ENCODE data around the gene HAPSTR1.
"Not testable (repeated sequence)": the region's sequence is repeated elsewhere in the genome, so short reads cannot be mapped to it uniquely, and the experiment has no call there.

Gene HAPSTR1

DNA sequence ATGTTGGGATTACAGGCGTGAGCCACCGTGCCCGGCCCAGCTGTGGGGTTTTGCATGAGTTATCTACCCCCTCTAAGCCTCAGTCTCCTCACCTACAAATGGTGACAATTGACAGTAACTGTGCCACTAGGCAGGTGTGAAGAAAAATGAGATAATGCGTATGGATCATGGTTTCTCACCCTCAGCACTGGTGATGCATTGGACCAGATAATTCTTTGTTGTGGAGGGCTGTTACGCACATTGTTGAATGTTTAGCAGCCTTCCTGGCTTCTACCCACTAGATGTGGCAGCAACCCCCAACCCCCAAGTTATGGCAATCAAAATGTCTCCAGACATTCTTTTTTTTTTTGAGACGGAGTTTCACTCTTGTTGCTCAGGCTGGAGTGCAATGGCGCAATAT is 9.0 kb upstream of the HAPSTR1 start:
- Histone ChIP-seq H3K27me3 (ENCODE audit: insufficient read depth, low read length, poor library complexity, severe bottlenecking) (no peaks in the 10 kb centered on the region), H3F3A (ENCODE audit: low read depth) (no peaks in the 10 kb centered on the region), H3K9ac (ENCODE audit: low read depth, low read length, poor library complexity, severe bottlenecking) (no peak overlapping the region), H2AFZ (ENCODE audit: low read length) (no peak overlapping the region), H4K20me1 (ENCODE audit: insufficient read depth, low read length, poor library complexity, severe bottlenecking) (no peaks in the 10 kb centered on the region), H3K4me3 (ENCODE audit: low read length, poor library complexity, severe bottlenecking) (no peak overlapping the region), H3K36me3 (ENCODE audit: insufficient read depth, low read length) (no peaks in the 10 kb centered on the region), H3K79me2 (ENCODE audit: insufficient read depth, low read length) (no peaks in the 10 kb centered on the region), H3K9me2 (replicated peaks; ENCODE audit: low read depth, low read length) (no peaks in the 10 kb centered on the region), H3K4me1 (ENCODE audit: insufficient read depth, low read length, poor library complexity, severe bottlenecking) (no peaks in the 10 kb centered on the region), H3K9me3 (ENCODE audit: insufficient read depth, low read depth, low read length) (no peaks in the 10 kb centered on the region), H3K4me2 (ENCODE audit: low read depth, low read length, poor library complexity, severe bottlenecking) (no peak overlapping the region)
- TF ChIP-seq EZH2phosphoT487 (IDR thresholded peaks at IDR 0.05; ENCODE audit: borderline replicate concordance), result no peak
- TF ChIP-seq, protein P1, sequence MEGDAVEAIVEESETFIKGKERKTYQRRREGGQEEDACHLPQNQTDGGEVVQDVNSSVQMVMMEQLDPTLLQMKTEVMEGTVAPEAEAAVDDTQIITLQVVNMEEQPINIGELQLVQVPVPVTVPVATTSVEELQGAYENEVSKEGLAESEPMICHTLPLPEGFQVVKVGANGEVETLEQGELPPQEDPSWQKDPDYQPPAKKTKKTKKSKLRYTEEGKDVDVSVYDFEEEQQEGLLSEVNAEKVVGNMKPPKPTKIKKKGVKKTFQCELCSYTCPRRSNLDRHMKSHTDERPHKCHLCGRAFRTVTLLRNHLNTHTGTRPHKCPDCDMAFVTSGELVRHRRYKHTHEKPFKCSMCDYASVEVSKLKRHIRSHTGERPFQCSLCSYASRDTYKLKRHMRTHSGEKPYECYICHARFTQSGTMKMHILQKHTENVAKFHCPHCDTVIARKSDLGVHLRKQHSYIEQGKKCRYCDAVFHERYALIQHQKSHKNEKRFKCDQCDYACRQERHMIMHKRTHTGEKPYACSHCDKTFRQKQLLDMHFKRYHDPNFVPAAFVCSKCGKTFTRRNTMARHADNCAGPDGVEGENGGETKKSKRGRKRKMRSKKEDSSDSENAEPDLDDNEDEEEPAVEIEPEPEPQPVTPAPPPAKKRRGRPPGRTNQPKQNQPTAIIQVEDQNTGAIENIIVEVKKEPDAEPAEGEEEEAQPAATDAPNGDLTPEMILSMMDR (conservative IDR thresholded peaks at IDR 0.05; ENCODE audit: low read length), result no peak

DNA sequence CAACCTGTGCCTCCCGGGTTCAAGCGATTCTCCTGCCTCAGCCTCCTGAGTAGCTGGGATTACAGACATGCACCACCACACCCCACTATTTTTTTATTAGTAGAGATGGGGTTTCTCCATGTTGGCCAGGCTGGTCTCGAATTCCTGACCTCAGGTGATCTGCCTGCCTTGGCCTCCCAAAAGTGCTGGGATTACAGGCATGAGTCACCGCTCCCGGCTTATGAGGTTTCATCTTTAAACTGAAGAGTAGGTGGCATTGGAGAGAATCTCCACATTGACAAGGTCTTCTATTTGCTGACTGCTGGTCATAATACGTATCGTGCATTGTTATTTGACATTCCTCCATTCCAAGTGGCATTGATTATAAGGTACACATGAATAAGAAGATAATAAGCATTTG is 3.7 kb upstream of the HAPSTR1 start:
- H3F3A ChIP-seq (ENCODE audit: low read depth); H3K27me3 ChIP-seq (ENCODE audit: insufficient read depth, low read length, poor library complexity, severe bottlenecking); H3K4me1 ChIP-seq (ENCODE audit: insufficient read depth, low read length, poor library complexity, severe bottlenecking); H3K9ac ChIP-seq (ENCODE audit: low read depth, low read length, poor library complexity, severe bottlenecking); H3K36me3 ChIP-seq (ENCODE audit: insufficient read depth, low read length); H3K4me2 ChIP-seq (ENCODE audit: low read depth, low read length, poor library complexity, severe bottlenecking); H3K4me3 ChIP-seq (ENCODE audit: low read length, poor library complexity, severe bottlenecking); H3K9me2 ChIP-seq (replicated peaks; ENCODE audit: low read depth, low read length); H3K9me3 ChIP-seq (ENCODE audit: insufficient read depth, low read depth, low read length); H2AFZ ChIP-seq (ENCODE audit: low read length); H4K20me1 ChIP-seq (ENCODE audit: insufficient read depth, low read length, poor library complexity, severe bottlenecking): not testable (repeated sequence)
- peaks cover 11% of the 10 kb centered on the region for H3K79me2 ChIP-seq (ENCODE audit: insufficient read depth, low read length)

DNA sequence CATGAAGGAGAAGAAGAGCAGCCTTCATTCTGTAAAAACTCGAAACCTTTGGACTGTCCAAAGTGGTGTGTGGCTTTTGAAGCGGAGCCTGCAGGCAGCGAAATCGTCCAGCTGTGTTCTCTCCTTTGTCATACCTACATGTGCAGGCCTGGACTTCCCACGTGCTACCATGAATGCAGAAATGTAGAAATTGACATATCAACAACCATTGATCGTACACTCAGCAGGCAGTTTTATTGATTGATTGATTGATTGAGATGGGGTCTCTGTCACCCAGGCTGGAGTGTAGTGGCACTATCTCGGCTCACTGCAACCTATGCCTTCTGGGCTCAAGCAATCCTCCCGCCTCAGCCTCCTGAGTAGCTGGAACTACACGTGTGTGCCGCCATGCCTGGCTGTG is 2.6 kb upstream of the HAPSTR1 start:
- Histone ChIP-seq H4K20me1 (ENCODE audit: insufficient read depth, low read length, poor library complexity, severe bottlenecking) (peaks cover 12% of the 10 kb centered on the region), H3K4me1 (ENCODE audit: insufficient read depth, low read length, poor library complexity, severe bottlenecking) (peaks cover 7% of the 10 kb centered on the region), H3K27me3 (ENCODE audit: insufficient read depth, low read length, poor library complexity, severe bottlenecking) (no peaks in the 10 kb centered on the region), H2AFZ (ENCODE audit: low read length) (no peak overlapping the region), H3K9me3 (ENCODE audit: insufficient read depth, low read depth, low read length) (no peaks in the 10 kb centered on the region), H3K4me3 (ENCODE audit: low read length, poor library complexity, severe bottlenecking) (no peak overlapping the region), H3K9ac (ENCODE audit: low read depth, low read length, poor library complexity, severe bottlenecking) (no peak overlapping the region), H3F3A (ENCODE audit: low read depth) (no peaks in the 10 kb centered on the region), H3K36me3 (ENCODE audit: insufficient read depth, low read length) (no peaks in the 10 kb centered on the region), H3K79me2 (ENCODE audit: insufficient read depth, low read length) (peaks cover 22% of the 10 kb centered on the region), H3K9me2 (replicated peaks; ENCODE audit: low read depth, low read length) (no peaks in the 10 kb centered on the region), H3K4me2 (ENCODE audit: low read depth, low read length, poor library complexity, severe bottlenecking) (no peak overlapping the region)
- TF ChIP-seq, protein P1 (conservative IDR thresholded peaks at IDR 0.05; ENCODE audit: low read length), result no peak
- no peak for TF ChIP-seq EZH2phosphoT487 (IDR thresholded peaks at IDR 0.05; ENCODE audit: borderline replicate concordance)

DNA sequence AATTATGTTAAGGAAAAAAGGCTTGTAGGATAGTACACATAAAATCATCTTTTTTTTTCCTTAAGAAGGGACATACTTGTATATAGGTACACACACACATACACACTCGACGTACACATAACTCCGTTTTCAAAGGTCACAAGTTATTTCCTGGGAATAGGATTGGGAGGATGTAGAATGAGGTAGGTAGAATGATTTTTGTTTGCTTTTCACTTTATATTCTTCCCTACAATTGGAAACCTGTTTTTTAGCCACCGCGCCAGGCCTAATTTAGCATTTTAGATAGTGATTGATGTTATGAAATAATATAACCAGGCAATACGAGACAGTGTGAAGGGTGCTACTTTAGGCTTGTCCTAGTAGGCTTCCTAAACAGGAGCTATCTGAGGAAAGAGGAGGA is 1.8 kb upstream of the HAPSTR1 start:
- Histone ChIP-seq H3K4me1 (ENCODE audit: insufficient read depth, low read length, poor library complexity, severe bottlenecking) (peaks cover 12% of the 10 kb centered on the region), H2AFZ (ENCODE audit: low read length) (no peak overlapping the region), H3F3A (ENCODE audit: low read depth) (no peaks in the 10 kb centered on the region), H3K4me2 (ENCODE audit: low read depth, low read length, poor library complexity, severe bottlenecking) (no peak overlapping the region), H3K79me2 (ENCODE audit: insufficient read depth, low read length) (peaks cover 30% of the 10 kb centered on the region), H3K4me3 (ENCODE audit: low read length, poor library complexity, severe bottlenecking) (no peak overlapping the region), H4K20me1 (ENCODE audit: insufficient read depth, low read length, poor library complexity, severe bottlenecking) (peaks cover 20% of the 10 kb centered on the region), H3K36me3 (ENCODE audit: insufficient read depth, low read length) (no peaks in the 10 kb centered on the region), H3K9me2 (replicated peaks; ENCODE audit: low read depth, low read length) (no peaks in the 10 kb centered on the region), H3K27me3 (ENCODE audit: insufficient read depth, low read length, poor library complexity, severe bottlenecking) (no peaks in the 10 kb centered on the region), H3K9ac (ENCODE audit: low read depth, low read length, poor library complexity, severe bottlenecking) (no peak overlapping the region), H3K9me3 (ENCODE audit: insufficient read depth, low read depth, low read length) (no peaks in the 10 kb centered on the region)
- TF ChIP-seq EZH2phosphoT487 (IDR thresholded peaks at IDR 0.05; ENCODE audit: borderline replicate concordance), result no peak
- TF ChIP-seq, protein P1 (conservative IDR thresholded peaks at IDR 0.05; ENCODE audit: low read length), result no peak

Measured in Loucy (cell line).